HEK293T (cell line): ENCODE results near the gene IPMK.

Source experiments
- ARNT ChIP-seq: fragments of 450-650 bp; IDR thresholded peaks from 2 replicates; pipeline ENCODE4 v1.6.1; 2017; ENCODE audit warnings: mild to moderate bottlenecking
- BHLHE40 ChIP-seq: fragments of 450-650 bp; IDR thresholded peaks from 2 replicates; pipeline ENCODE4 v1.6.1; 2016; ENCODE audit warnings: mild to moderate bottlenecking, moderate library complexity, borderline replicate concordance
- ELF4 ChIP-seq: fragments of 450-650 bp; IDR thresholded peaks from 2 replicates; pipeline ENCODE4 v1.6.1; 2017; ENCODE audit warnings: antibody characterized with exemption
- FOXK2 ChIP-seq: fragments of 450-650 bp; IDR thresholded peaks from 2 replicates; pipeline ENCODE4 v1.6.1; 2016; ENCODE audit warnings: mild to moderate bottlenecking
- FOXM1 ChIP-seq: fragments of 450-650 bp; IDR thresholded peaks from 2 replicates; pipeline ENCODE4 v1.6.1; 2017; ENCODE audit warnings: mild to moderate bottlenecking, borderline replicate concordance
- HDGF ChIP-seq: fragments of 450-650 bp; IDR thresholded peaks from 2 replicates; pipeline ENCODE4 v1.6.1; 2017; ENCODE audit warnings: antibody characterized with exemption, borderline replicate concordance
- SP1 ChIP-seq: fragments of 450-650 bp; IDR thresholded peaks from 2 replicates; pipeline ENCODE4 v1.6.1; 2017
- SUZ12 ChIP-seq: fragments of 450-650 bp; IDR thresholded peaks from 2 replicates; pipeline ENCODE4 v1.6.1; 2016; ENCODE audit warnings: mild to moderate bottlenecking
- TARDBP ChIP-seq: fragments of 450-650 bp; IDR thresholded peaks from 2 replicates; pipeline ENCODE4 v1.6.1; 2016
- ZNF384 ChIP-seq: fragments of 450-650 bp; IDR thresholded peaks from 2 replicates; pipeline ENCODE4 v1.6.1; 2016
- TF ChIP-seq, protein P1 (sequence below): fragments of 450-650 bp; IDR thresholded peaks from 2 replicates; pipeline ENCODE4 v1.6.1; 2016

DNA sequence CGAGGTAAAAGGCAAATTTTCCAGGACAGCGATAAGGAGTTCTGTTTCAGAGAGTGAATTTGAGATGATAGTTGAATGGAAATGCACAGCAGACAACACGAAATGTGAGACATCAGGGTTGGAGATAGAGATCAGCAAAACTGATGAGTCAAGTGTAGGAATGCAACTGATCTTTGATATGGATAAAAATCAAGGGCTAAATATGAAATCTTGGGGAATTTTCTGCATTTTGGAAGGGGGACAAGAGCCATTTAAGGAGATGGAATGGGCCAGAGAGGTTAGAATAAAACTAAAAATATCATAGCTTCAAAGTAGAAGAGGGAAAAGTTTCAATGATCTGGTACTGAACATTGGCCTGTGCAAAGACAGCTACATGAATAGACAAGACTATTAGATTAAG lies 12.8 kb upstream of the IPMK start:
- no peak for TF ChIP-seq ELF4
- TF ChIP-seq FOXM1: no peak
- TF ChIP-seq, protein P1, sequence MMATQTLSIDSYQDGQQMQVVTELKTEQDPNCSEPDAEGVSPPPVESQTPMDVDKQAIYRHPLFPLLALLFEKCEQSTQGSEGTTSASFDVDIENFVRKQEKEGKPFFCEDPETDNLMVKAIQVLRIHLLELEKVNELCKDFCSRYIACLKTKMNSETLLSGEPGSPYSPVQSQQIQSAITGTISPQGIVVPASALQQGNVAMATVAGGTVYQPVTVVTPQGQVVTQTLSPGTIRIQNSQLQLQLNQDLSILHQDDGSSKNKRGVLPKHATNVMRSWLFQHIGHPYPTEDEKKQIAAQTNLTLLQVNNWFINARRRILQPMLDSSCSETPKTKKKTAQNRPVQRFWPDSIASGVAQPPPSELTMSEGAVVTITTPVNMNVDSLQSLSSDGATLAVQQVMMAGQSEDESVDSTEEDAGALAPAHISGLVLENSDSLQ: no peak
- TF ChIP-seq ARNT: no peak
- no peak for TF ChIP-seq FOXK2
- TF ChIP-seq SP1: no peak
- TF ChIP-seq SUZ12: no peak
- no peak for TF ChIP-seq ZNF384
- no peak for TF ChIP-seq HDGF
- no peak for TF ChIP-seq BHLHE40
- no peak for TF ChIP-seq TARDBP
